Camera-type eye (tissue), 1 donor: ENCODE measurements around the gene MUC4. TPM values are rescaled to one million over a fixed set of nuclear protein-coding genes. Genes with fewer than 3 reads are reported as not detected.

Experiments used
- total RNA-seq: library from RNA; depleted of rRNA; stranded (reverse); fragments of >200 nt; gene quantifications from one replicate; pipeline ENCODE4 v1.2.3, GENCODE V29; 2014

Gene MUC4, protein sequence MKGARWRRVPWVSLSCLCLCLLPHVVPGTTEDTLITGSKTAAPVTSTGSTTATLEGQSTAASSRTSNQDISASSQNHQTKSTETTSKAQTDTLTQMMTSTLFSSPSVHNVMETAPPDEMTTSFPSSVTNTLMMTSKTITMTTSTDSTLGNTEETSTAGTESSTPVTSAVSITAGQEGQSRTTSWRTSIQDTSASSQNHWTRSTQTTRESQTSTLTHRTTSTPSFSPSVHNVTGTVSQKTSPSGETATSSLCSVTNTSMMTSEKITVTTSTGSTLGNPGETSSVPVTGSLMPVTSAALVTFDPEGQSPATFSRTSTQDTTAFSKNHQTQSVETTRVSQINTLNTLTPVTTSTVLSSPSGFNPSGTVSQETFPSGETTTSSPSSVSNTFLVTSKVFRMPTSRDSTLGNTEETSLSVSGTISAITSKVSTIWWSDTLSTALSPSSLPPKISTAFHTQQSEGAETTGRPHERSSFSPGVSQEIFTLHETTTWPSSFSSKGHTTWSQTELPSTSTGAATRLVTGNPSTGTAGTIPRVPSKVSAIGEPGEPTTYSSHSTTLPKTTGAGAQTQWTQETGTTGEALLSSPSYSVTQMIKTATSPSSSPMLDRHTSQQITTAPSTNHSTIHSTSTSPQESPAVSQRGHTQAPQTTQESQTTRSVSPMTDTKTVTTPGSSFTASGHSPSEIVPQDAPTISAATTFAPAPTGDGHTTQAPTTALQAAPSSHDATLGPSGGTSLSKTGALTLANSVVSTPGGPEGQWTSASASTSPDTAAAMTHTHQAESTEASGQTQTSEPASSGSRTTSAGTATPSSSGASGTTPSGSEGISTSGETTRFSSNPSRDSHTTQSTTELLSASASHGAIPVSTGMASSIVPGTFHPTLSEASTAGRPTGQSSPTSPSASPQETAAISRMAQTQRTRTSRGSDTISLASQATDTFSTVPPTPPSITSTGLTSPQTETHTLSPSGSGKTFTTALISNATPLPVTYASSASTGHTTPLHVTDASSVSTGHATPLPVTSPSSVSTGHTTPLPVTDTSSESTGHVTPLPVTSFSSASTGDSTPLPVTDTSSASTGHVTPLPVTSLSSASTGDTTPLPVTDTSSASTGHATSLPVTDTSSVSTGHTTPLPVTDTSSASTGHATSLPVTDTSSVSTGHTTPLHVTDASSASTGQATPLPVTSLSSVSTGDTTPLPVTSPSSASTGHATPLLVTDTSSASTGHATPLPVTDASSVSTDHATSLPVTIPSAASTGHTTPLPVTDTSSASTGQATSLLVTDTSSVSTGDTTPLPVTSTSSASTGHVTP (N-terminal part only)
- 5.8 TPM for total RNA-seq

DNA sequence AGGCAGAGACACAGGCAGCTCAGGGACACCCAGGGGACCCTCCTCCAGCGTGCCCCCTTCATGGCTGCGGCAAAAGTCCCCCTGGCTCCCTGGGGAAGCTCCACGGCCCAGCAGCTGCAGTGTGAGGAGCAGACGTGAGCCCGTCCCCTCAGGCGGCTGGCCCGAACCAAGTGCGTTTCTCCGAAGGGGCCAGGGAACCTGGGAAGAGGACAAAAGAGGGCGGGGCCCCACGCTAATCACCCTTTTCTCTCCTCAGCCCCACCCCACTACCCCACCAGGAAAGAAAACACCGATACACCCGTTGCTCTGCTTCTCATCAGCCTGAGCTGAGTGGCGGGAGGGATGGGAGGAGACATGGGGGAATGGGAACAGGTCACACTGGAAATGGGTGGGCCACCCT is at the start of gene MUC4:
Gene MUC4, minus strand, starts transcription at position 174 of the 400 bp plus-strand sequence. Its CDS starts 112 bp downstream, at position 62.

DNA sequence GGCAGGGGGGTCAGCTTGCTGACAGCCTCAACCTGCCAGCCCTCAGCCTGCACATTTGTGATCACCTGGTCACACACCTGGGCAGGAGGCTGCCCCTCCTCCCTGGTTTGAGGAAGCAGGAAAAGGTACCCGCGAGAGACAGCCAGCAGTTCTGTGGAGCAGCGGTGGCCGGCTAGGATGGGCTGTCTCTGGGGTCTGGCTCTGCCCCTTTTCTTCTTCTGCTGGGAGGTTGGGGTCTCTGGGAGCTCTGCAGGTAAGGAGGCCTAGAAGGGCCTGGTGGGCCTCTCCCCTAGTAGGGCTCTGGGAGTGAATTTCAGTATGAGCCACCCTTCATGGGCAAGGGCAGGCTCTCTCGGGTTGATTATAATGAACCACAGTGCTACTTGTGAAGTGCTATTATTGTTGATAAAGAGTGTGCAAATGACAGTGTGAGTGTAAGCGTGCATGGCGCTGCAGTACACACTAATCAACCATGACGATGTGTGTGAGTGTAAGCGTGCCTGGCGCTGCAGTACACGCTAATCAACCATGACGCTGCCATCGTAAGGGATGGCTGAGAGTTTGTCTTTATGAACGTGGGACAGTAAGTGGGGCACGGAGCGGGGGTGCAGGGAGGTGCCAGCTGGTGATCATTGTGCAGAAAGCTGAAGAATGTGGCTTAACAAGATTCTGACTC is 90.8 kb downstream of the MUC4 start, which contains the start of gene MUC20:
Gene MUC20, plus strand, starts transcription at position 148 of the 676 bp plus-strand sequence. Its CDS starts 30 bp downstream, at position 178.

Other genes starting within 250 kb of the MUC4 start
- gene APOD, start 228.0 kb downstream of the MUC4 start, total RNA-seq = 23.9 TPM
- gene MUC20, start 91.0 kb downstream of the MUC4 start, total RNA-seq = 15.7 TPM
- gene TNK2, start 96.6 kb upstream of the MUC4 start, total RNA-seq = 17.6 TPM